Endothelial cell of umbilical vein (primary cell): ENCODE measurements around the gene CASD1. TPM values are rescaled to one million over a fixed set of nuclear protein-coding genes. Genes with fewer than 3 reads are reported as not detected.

Experiments
- BruUV-seq: library from RNA; stranded (reverse); fragments of 400-500 nt; replicated peaks from 2 replicates; lab custom pipeline; 2021; lab: Mats Ljungman, UMichigan
- CTCF ChIA-PET: fragments of 300-600, 350-600 bp; sonication (Branson Sonifier 250); formaldehyde crosslinking; loops from one replicate; lab custom pipeline; 2021; ENCODE audit warnings: antibody characterized with exemption, inconsistent platforms; lab: Charles Lee
- POLR2A ChIA-PET: fragments of 300-600, 350-600 bp; sonication (Branson Sonifier 250); formaldehyde crosslinking; loops from one replicate; lab custom pipeline; 2021; ENCODE audit warnings: antibody characterized with exemption, inconsistent platforms; lab: Charles Lee
- DNase-seq: peaks from one replicate; pipeline ENCODE4 v3.0.0-alpha.2; 2011; ENCODE audit warnings: low read depth, low spot score
- FAIRE-seq: peaks from 2 replicates; lab custom pipeline; 2011; peaks lifted over from hg19 to GRCh38; lab: Jason Lieb, UNC
- H2AFZ ChIP-seq: 2 replicates; pipeline ENCODE4 v1.6.0; 2012; ENCODE audit warnings: low read depth, low read length, control low read depth, inconsistent platforms
- H3K27ac ChIP-seq: 2 replicates; pipeline ENCODE4 v1.5.1; 2011; ENCODE audit warnings: low read depth, mild to moderate bottlenecking, control low read depth, low read length, moderate library complexity; ENCODE audit not compliant: insufficient read depth
- H3K27me3 ChIP-seq, 2 experiments: 2 replicates each; pipeline versions ENCODE4 v1.6.0 to v1.6.1; 2011; ENCODE audit warnings: low read length in 2 of 2, mixed read lengths in 1 of 2; ENCODE audit not compliant: control insufficient read depth in 2 of 2, insufficient read depth in 2 of 2
- H3K36me3 ChIP-seq, 2 experiments: 2 replicates in 1 of 2; 3 replicates in 1 of 2; pipeline ENCODE4 v1.5.1; 2011; ENCODE audit warnings: low read length in 2 of 2, mild to moderate bottlenecking in 1 of 2, moderate library complexity in 1 of 2; ENCODE audit not compliant: control insufficient read depth in 2 of 2, insufficient read depth in 2 of 2; ENCODE audit errors: extremely low read depth in 1 of 2
- H3K4me1 ChIP-seq: 3 replicates; pipeline ENCODE4 v1.5.1; 2011; ENCODE audit warnings: mild to moderate bottlenecking, low read length; ENCODE audit not compliant: control insufficient read depth, insufficient read depth; ENCODE audit errors: extremely low read depth
- H3K4me2 ChIP-seq: 2 replicates; pipeline ENCODE4 v1.6.1; 2011; ENCODE audit warnings: low read length, control low read depth, mixed read lengths; ENCODE audit not compliant: insufficient read depth
- H3K4me3 ChIP-seq, 3 experiments: fragments of 200-600 bp in 1 of 3; sonication (generic), shearing (Covaris generic) in 1 of 3; replicated peaks in 1 of 3; 2 replicates each; pipeline ENCODE4 v1.5.1; 2011 to 2016; ENCODE audit warnings: control low read depth in 3 of 3, low read length in 3 of 3, mild to moderate bottlenecking in 2 of 3, inconsistent platforms in 1 of 3, low read depth in 1 of 3, moderate library complexity in 1 of 3; ENCODE audit not compliant: insufficient read depth in 1 of 3
- H3K79me2 ChIP-seq: 2 replicates; pipeline ENCODE4 v1.6.0; 2012; ENCODE audit warnings: low read length, inconsistent platforms; ENCODE audit not compliant: control insufficient read depth, insufficient read depth
- H3K9ac ChIP-seq: replicated peaks from 2 replicates; pipeline ENCODE3; 2011; ENCODE audit warnings: low read length, control low read depth; ENCODE audit not compliant: insufficient read depth; ENCODE audit errors: extremely low read depth
- H3K9me1 ChIP-seq: replicated peaks from 3 replicates; pipeline ENCODE4 v1.6.0; 2011; ENCODE audit warnings: mild to moderate bottlenecking, low read length; ENCODE audit not compliant: control insufficient read depth, insufficient read depth; ENCODE audit errors: extremely low read depth
- H3K9me3 ChIP-seq: replicated peaks from 2 replicates; pipeline ENCODE4 v1.5.1; 2012; ENCODE audit warnings: low read length, inconsistent platforms; ENCODE audit not compliant: control insufficient read depth, insufficient read depth
- H4K20me1 ChIP-seq: replicated peaks from 2 replicates; pipeline ENCODE3; 2011; ENCODE audit warnings: mild to moderate bottlenecking, low read length; ENCODE audit not compliant: control insufficient read depth, insufficient read depth; ENCODE audit errors: extremely low read depth
- EZH2 ChIP-seq: IDR thresholded peaks from 2 replicates; pipeline ENCODE4 v1.6.1; 2012; ENCODE audit warnings: borderline replicate concordance, low read depth, mild to moderate bottlenecking, moderate library complexity, low read length, inconsistent platforms; ENCODE audit not compliant: severe bottlenecking
- FOS ChIP-seq: IDR thresholded peaks from 2 replicates; pipeline ENCODE4 v1.6.1; 2011; ENCODE audit warnings: mild to moderate bottlenecking, low read length, moderate library complexity, borderline replicate concordance; ENCODE audit not compliant: insufficient read depth
- GATA2 ChIP-seq: IDR thresholded peaks from 2 replicates; pipeline ENCODE4 v1.7.0; 2011; ENCODE audit warnings: low read depth, mild to moderate bottlenecking, moderate library complexity, mixed read lengths, low read length; ENCODE audit not compliant: insufficient read length, insufficient read depth
- JUN ChIP-seq: IDR thresholded peaks from 2 replicates; pipeline ENCODE4 v1.6.1; 2011; ENCODE audit warnings: borderline replicate concordance, low read depth; ENCODE audit not compliant: insufficient read length, insufficient read depth
- MYC ChIP-seq: IDR thresholded peaks from one replicate; pipeline ENCODE4 v1.6.1; 2011; ENCODE audit warnings: mild to moderate bottlenecking, low read depth, low read length
- POLR2A ChIP-seq: IDR thresholded peaks from 2 replicates; pipeline ENCODE4 v1.6.1; 2012; ENCODE audit warnings: low read depth, mild to moderate bottlenecking, control low read depth, low read length
- POLR2AphosphoS5 ChIP-seq: IDR thresholded peaks from 2 replicates; pipeline ENCODE4 v1.6.1; 2012; ENCODE audit warnings: low read depth, mild to moderate bottlenecking, control low read depth, low read length, moderate library complexity; ENCODE audit not compliant: insufficient read depth
- dilution Hi-C: fragments of 300-500 bp; cut with MboI; formaldehyde crosslinking; loops from one replicate; pipeline ENCODE4 v1.15.0; 2019; ENCODE audit warnings: low sequenced_read_pairs; ENCODE audit not compliant: extremely low pct_ligation_motif_present
- intact Hi-C: fragments of 100-400 bp; cut with micrococcal nuclease; formaldehyde crosslinking; loops from one replicate; pipeline ENCODE4 v1.10.0; 2022
- polyA plus RNA-seq, 4 experiments: library from polyadenylated mRNA; depleted of rRNA in 3 of 4; stranded (reverse) in 3 of 4; unstranded in 1 of 4; fragments of >200 nt; gene quantifications; 2 replicates each; pipeline versions ENCODE4 v1.2.1 to v1.2.3, GENCODE V29; 2011 to 2012; ENCODE audit warnings: missing spikeins in 1 of 4
- total RNA-seq: library from RNA; stranded (reverse); gene quantifications from 2 replicates; pipeline ENCODE4 v1.2.3, GENCODE V29; 2021
- TF ChIP-seq, protein P1 (sequence below): IDR thresholded peaks from 2 replicates; pipeline ENCODE4 v1.6.1; 2011; ENCODE audit not compliant: insufficient read depth, insufficient read length
- TF ChIP-seq, protein P2 (sequence below), 2 donors: IDR thresholded peaks; 1 replicate in 1 of 2; 2 replicates in 1 of 2; pipeline ENCODE4 v1.5.1; 2011; ENCODE audit warnings: low read length in 2 of 2, mild to moderate bottlenecking in 2 of 2, moderate library complexity in 2 of 2, control low read depth in 1 of 2, inconsistent platforms in 1 of 2, low read depth in 1 of 2; ENCODE audit not compliant: insufficient read depth in 1 of 2; ENCODE audit errors: extremely low read depth in 1 of 2

The CASD1 gene
- total and polyA plus RNA-seq, 2 donors (not counting 3 experiments of a cell fraction or from before 2014, with no cell fraction given) = 8.6 to 16.0 TPM

DNA sequence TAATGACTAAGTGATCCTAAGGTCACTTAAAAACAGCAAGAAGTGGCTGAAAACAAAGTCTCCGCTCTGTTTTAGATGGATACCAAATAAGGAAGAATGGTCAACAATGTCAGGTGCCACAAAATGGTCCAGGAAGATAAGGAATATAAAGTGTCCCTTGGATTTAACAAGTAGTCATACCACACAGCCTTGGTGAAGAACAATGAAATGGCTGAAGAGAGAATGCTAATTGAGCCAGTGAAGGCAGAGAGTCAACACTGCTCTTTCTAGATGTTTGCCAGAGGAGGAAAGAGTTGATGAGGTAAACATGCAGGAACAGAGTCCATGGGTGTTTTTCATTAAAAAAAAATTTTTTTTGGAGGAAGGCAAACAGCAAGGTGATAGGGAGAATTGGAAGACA lies 2.1 kb upstream of the CASD1 start:
- ChIA-PET CTCF (no interaction called here), POLR2A (no interaction called here)
- H3K4me2 ChIP-seq = no peak overlapping the region
- peaks cover 20% of the 10 kb centered on the region for H3K4me1 ChIP-seq
- no peak overlapping the region for H2AFZ ChIP-seq
- BruUV-seq = no TSS peak
- no peaks in the 10 kb centered on the region for H3K36me3 ChIP-seq
- H3K9ac ChIP-seq = no peak overlapping the region
- DNase-seq = no peak
- H3K79me2 ChIP-seq = no peaks in the 10 kb centered on the region
- FAIRE-seq = no peak
- no peak overlapping the region for H3K27ac ChIP-seq
- intact Hi-C loops = no loop called here
- H3K9me1 ChIP-seq = no peaks in the 10 kb centered on the region
- no peak overlapping the region for H3K4me3 ChIP-seq
- no peaks in the 10 kb centered on the region for H3K27me3 ChIP-seq
- no peaks in the 10 kb centered on the region for H4K20me1 ChIP-seq
- TF ChIP-seq JUN (no peak), POLR2AphosphoS5 (no peak), GATA2 (no peak), MYC (no peak), FOS (no peak)
- TF ChIP-seq, protein P1, sequence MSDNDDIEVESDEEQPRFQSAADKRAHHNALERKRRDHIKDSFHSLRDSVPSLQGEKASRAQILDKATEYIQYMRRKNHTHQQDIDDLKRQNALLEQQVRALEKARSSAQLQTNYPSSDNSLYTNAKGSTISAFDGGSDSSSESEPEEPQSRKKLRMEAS = no peak
- no peaks in the 10 kb centered on the region for H3K9me3 ChIP-seq
- dilution Hi-C loops = no loop called here

- H3K27me3 ChIP-seq = no peaks in the 10 kb centered on the region
- ChIA-PET POLR2A (no interaction called here), CTCF (no interaction called here)
- no peaks in the 10 kb centered on the region for H3K36me3 ChIP-seq
- no peak for FAIRE-seq
- H3K9me1 ChIP-seq = no peaks in the 10 kb centered on the region
- H3K79me2 ChIP-seq = no peaks in the 10 kb centered on the region
- H3K9me3 ChIP-seq = no peaks in the 10 kb centered on the region
- BruUV-seq = no TSS peak
- intact Hi-C loops = no loop called here
- H4K20me1 ChIP-seq = no peaks in the 10 kb centered on the region
- H3K4me1 ChIP-seq = peaks cover 20% of the 10 kb centered on the region
- H3K4me2 ChIP-seq = no peak overlapping the region
- H2AFZ ChIP-seq = no peak overlapping the region
- TF ChIP-seq, protein P1 = no peak
- TF ChIP-seq POLR2A (no peak), JUN (no peak), MYC (no peak), GATA2 (no peak), POLR2AphosphoS5 (no peak), FOS (no peak), EZH2 (no peak)
- TF ChIP-seq, protein P2, sequence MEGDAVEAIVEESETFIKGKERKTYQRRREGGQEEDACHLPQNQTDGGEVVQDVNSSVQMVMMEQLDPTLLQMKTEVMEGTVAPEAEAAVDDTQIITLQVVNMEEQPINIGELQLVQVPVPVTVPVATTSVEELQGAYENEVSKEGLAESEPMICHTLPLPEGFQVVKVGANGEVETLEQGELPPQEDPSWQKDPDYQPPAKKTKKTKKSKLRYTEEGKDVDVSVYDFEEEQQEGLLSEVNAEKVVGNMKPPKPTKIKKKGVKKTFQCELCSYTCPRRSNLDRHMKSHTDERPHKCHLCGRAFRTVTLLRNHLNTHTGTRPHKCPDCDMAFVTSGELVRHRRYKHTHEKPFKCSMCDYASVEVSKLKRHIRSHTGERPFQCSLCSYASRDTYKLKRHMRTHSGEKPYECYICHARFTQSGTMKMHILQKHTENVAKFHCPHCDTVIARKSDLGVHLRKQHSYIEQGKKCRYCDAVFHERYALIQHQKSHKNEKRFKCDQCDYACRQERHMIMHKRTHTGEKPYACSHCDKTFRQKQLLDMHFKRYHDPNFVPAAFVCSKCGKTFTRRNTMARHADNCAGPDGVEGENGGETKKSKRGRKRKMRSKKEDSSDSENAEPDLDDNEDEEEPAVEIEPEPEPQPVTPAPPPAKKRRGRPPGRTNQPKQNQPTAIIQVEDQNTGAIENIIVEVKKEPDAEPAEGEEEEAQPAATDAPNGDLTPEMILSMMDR (IDR thresholded peaks at IDR 0.05; ENCODE audit: extremely low read depth in 1 of 2, insufficient read depth in 1 of 2, low read depth in 1 of 2, low read length in 2 of 2) = no peak
- H3K4me3 ChIP-seq = no peak overlapping the region
- dilution Hi-C loops = no loop called here
- DNase-seq = no peak
- H3K9ac ChIP-seq = no peak overlapping the region
- no peak overlapping the region for H3K27ac ChIP-seq
Measured at GRCh38 chr7:94507962-94508361, 1.6 kb upstream of the CASD1 start.
